ENCODE results near the gene MACROD2.
"Not testable (repeated sequence)": the region's sequence is repeated elsewhere in the genome, so short reads cannot be mapped to it uniquely, and the experiment has no call there.

Gene MACROD2

DNA sequence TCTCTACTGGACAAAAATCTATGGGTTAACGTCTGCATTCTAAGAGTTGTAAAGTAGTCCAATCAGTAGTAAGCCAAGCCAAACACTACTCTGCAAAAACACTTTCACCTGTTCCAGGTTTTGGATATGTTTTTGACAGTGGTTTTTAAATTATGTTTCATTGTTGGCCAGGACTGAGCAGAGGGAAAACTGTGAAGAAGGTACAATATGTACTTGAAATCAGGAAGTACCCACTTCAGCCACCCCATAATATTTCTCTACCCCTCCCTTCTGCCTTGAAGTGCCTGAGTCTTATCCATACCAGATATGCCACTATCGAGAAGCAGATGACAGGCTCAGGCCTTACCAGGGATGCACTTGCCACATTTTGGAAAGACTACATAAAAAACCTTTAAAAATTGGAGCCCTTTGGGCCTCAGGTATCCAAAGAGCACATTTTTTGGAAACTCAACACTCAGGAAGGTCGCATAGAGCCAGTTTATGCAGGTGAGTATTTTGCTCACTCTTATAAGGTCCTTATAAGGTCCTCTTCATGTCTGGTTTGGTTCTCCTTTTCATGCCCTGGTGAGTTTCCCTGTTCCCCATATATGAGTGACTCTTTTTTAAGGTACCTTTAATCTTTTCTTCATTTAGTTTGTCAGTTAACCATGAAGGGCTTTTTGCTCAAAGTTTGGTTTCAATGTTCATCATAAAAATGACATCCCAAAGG is 1201.4 kb downstream of the MACROD2 start:
- TF ChIP-seq, protein P1, sequence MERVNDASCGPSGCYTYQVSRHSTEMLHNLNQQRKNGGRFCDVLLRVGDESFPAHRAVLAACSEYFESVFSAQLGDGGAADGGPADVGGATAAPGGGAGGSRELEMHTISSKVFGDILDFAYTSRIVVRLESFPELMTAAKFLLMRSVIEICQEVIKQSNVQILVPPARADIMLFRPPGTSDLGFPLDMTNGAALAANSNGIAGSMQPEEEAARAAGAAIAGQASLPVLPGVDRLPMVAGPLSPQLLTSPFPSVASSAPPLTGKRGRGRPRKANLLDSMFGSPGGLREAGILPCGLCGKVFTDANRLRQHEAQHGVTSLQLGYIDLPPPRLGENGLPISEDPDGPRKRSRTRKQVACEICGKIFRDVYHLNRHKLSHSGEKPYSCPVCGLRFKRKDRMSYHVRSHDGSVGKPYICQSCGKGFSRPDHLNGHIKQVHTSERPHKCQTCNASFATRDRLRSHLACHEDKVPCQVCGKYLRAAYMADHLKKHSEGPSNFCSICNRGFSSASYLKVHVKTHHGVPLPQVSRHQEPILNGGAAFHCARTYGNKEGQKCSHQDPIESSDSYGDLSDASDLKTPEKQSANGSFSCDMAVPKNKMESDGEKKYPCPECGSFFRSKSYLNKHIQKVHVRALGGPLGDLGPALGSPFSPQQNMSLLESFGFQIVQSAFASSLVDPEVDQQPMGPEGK (CRISPR knock-in tag; IDR thresholded peaks at IDR 0.05; ENCODE audit: borderline replicate concordance), result no peak
- TF ChIP-seq, protein P2, sequence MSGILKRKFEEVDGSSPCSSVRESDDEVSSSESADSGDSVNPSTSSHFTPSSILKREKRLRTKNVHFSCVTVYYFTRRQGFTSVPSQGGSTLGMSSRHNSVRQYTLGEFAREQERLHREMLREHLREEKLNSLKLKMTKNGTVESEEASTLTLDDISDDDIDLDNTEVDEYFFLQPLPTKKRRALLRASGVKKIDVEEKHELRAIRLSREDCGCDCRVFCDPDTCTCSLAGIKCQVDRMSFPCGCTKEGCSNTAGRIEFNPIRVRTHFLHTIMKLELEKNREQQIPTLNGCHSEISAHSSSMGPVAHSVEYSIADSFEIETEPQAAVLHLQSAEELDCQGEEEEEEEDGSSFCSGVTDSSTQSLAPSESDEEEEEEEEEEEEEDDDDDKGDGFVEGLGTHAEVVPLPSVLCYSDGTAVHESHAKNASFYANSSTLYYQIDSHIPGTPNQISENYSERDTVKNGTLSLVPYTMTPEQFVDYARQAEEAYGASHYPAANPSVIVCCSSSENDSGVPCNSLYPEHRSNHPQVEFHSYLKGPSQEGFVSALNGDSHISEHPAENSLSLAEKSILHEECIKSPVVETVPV (CRISPR knock-in tag; IDR thresholded peaks at IDR 0.05), result no peak
- TF ChIP-seq ZNF8 (CRISPR knock-in tag; IDR thresholded peaks at IDR 0.05) (no peak), PPARA (CRISPR knock-in tag; IDR thresholded peaks at IDR 0.05; ENCODE audit: borderline replicate concordance) (no peak), ZNF565 (CRISPR knock-in tag; conservative IDR thresholded peaks at IDR 0.05; ENCODE audit: low read depth) (no peak), OSR1 (CRISPR knock-in tag; IDR thresholded peaks at IDR 0.05) (no peak), RARB (CRISPR knock-in tag; IDR thresholded peaks at IDR 0.05) (no peak), BACH2 (CRISPR knock-in tag; IDR thresholded peaks at IDR 0.05; ENCODE audit: borderline replicate concordance) (no peak), TOX (CRISPR knock-in tag; IDR thresholded peaks at IDR 0.05; ENCODE audit: borderline replicate concordance) (no peak), CSDC2 (CRISPR knock-in tag; IDR thresholded peaks at IDR 0.05) (no peak), ESRRG (CRISPR knock-in tag; IDR thresholded peaks at IDR 0.05) (no peak)
- TF ChIP-seq, protein P3, sequence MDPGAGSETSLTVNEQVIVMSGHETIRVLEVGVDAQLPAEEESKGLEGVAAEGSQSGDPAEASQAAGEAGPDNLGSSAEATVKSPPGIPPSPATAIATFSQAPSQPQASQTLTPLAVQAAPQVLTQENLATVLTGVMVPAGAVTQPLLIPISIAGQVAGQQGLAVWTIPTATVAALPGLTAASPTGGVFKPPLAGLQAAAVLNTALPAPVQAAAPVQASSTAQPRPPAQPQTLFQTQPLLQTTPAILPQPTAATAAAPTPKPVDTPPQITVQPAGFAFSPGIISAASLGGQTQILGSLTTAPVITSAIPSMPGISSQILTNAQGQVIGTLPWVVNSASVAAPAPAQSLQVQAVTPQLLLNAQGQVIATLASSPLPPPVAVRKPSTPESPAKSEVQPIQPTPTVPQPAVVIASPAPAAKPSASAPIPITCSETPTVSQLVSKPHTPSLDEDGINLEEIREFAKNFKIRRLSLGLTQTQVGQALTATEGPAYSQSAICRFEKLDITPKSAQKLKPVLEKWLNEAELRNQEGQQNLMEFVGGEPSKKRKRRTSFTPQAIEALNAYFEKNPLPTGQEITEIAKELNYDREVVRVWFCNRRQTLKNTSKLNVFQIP (CRISPR knock-in tag; IDR thresholded peaks at IDR 0.05; ENCODE audit: borderline replicate concordance, low read depth), result no peak
- no peak for ATAC-seq

DNA sequence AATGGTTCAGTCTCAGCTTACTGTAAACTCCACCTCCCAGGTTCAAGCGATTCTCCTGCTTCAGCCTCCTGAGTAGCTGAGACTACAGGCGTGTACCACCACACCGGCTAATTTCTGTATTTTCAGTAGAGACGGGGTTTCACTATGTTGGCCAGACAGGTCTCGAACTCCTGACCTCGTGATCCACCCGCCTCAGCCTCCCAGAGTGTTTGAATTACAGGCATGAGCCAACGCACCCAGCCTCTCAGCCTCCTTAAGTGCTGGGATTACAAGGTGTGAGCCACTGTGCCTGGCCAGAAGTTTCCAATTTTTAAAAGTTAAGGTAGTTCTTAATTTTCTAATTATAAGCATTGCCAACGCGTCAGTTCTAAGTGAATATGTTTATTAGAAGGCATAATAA is 1202.7 kb downstream of the MACROD2 start:
- ATAC-seq, result not testable (repeated sequence)

DNA sequence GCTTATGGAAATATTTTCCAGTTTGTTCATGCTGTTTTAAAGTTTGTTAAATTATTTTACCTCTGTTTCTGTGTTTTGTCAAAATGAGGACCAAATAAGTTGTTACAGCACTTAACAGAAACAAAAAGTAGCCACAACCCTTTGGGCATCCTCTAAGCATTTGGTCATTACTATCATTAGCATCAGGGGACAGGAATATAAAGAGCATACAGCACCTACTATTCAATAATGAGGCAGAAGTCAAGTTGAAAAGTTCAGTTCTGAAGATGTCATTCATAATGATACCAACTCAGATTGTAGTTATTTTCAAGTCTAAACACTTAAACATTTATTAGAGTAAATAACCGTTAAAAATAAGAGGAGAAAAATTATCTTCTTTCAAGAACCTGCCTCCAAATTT is 1204.4 kb downstream of the MACROD2 start:
- no peak for ATAC-seq
- TF ChIP-seq, protein P4, sequence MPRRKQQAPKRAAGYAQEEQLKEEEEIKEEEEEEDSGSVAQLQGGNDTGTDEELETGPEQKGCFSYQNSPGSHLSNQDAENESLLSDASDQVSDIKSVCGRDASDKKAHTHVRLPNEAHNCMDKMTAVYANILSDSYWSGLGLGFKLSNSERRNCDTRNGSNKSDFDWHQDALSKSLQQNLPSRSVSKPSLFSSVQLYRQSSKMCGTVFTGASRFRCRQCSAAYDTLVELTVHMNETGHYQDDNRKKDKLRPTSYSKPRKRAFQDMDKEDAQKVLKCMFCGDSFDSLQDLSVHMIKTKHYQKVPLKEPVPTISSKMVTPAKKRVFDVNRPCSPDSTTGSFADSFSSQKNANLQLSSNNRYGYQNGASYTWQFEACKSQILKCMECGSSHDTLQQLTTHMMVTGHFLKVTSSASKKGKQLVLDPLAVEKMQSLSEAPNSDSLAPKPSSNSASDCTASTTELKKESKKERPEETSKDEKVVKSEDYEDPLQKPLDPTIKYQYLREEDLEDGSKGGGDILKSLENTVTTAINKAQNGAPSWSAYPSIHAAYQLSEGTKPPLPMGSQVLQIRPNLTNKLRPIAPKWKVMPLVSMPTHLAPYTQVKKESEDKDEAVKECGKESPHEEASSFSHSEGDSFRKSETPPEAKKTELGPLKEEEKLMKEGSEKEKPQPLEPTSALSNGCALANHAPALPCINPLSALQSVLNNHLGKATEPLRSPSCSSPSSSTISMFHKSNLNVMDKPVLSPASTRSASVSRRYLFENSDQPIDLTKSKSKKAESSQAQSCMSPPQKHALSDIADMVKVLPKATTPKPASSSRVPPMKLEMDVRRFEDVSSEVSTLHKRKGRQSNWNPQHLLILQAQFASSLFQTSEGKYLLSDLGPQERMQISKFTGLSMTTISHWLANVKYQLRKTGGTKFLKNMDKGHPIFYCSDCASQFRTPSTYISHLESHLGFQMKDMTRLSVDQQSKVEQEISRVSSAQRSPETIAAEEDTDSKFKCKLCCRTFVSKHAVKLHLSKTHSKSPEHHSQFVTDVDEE (CRISPR knock-in tag; IDR thresholded peaks at IDR 0.05), result no peak
- TF ChIP-seq ZFP30 (CRISPR knock-in tag; IDR thresholded peaks at IDR 0.05) (no peak), ZNF70 (CRISPR knock-in tag; IDR thresholded peaks at IDR 0.05) (no peak), SNAI2 (CRISPR knock-in tag; IDR thresholded peaks at IDR 0.05) (no peak), ZNF8 (CRISPR knock-in tag; IDR thresholded peaks at IDR 0.05) (no peak), OSR1 (CRISPR knock-in tag; IDR thresholded peaks at IDR 0.05) (no peak), GLIS3 (CRISPR knock-in tag; IDR thresholded peaks at IDR 0.05) (no peak), ZFP3 (CRISPR knock-in tag; IDR thresholded peaks at IDR 0.05) (no peak), ZNF565 (CRISPR knock-in tag; conservative IDR thresholded peaks at IDR 0.05; ENCODE audit: low read depth) (no peak), ZC3H10 (CRISPR knock-in tag; IDR thresholded peaks at IDR 0.05) (no peak), ISL1 (CRISPR knock-in tag; IDR thresholded peaks at IDR 0.05) (no peak), RARB (CRISPR knock-in tag; IDR thresholded peaks at IDR 0.05) (no peak), CSDC2 (CRISPR knock-in tag; IDR thresholded peaks at IDR 0.05) (no peak), PPARA (CRISPR knock-in tag; IDR thresholded peaks at IDR 0.05; ENCODE audit: borderline replicate concordance) (no peak), ARNTL (CRISPR knock-in tag; IDR thresholded peaks at IDR 0.05; ENCODE audit: borderline replicate concordance, low read depth) (no peak), TOX (CRISPR knock-in tag; IDR thresholded peaks at IDR 0.05; ENCODE audit: borderline replicate concordance) (no peak)
- TF ChIP-seq, protein P5, sequence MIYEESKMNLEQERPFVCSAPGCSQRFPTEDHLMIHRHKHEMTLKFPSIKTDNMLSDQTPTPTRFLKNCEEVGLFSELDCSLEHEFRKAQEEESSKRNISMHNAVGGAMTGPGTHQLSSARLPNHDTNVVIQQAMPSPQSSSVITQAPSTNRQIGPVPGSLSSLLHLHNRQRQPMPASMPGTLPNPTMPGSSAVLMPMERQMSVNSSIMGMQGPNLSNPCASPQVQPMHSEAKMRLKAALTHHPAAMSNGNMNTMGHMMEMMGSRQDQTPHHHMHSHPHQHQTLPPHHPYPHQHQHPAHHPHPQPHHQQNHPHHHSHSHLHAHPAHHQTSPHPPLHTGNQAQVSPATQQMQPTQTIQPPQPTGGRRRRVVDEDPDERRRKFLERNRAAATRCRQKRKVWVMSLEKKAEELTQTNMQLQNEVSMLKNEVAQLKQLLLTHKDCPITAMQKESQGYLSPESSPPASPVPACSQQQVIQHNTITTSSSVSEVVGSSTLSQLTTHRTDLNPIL (CRISPR knock-in tag; IDR thresholded peaks at IDR 0.05; ENCODE audit: low read depth), result no peak
- TF ChIP-seq, protein P1 (CRISPR knock-in tag; IDR thresholded peaks at IDR 0.05; ENCODE audit: borderline replicate concordance), result no peak
